Activated CD8-positive, alpha-beta T cell treated with anti-CD3 and anti-CD28 coated beads for 36 hours (primary cell): ENCODE measurements around the gene KIF3A. TPM values are rescaled to one million over a fixed set of nuclear protein-coding genes. Genes with fewer than 3 reads are reported as not detected.
A peak's percentile ranks its signal among the peaks of the same experiment; 100 is the strongest.

Source experiments
- ATAC-seq: fragments of 200-7000 bp; cut with Tn5 transposase; one replicate; pipeline ENCODE4 v1.10.0; 2021; ENCODE audit warnings: mild to moderate bottlenecking, moderate library complexity
- CTCF ChIA-PET: fragments of 350-600 bp; sonication (Branson Sonifier 250); formaldehyde crosslinking; loops from one replicate; lab custom pipeline; 2021; ENCODE audit warnings: antibody characterized with exemption; lab: Charles Lee
- POLR2A ChIA-PET: fragments of 350-600 bp; sonication (Branson Sonifier 250); formaldehyde crosslinking; loops from one replicate; lab custom pipeline; 2021; ENCODE audit warnings: antibody characterized with exemption; lab: Charles Lee
- DNase-seq: peaks from one replicate; pipeline ENCODE4 v3.0.0-alpha.2; 2020
- H3K27ac Mint-ChIP-seq: one replicate; pipeline ENCODE4 v1.8.0; 2021; ENCODE audit warnings: mild to moderate bottlenecking, mixed read lengths
- H3K27me3 Mint-ChIP-seq: one replicate; pipeline ENCODE4 v1.8.0; 2021; ENCODE audit warnings: mixed read lengths
- H3K36me3 Mint-ChIP-seq: one replicate; pipeline ENCODE4 v1.8.0; 2021; ENCODE audit warnings: low read depth, mixed read lengths
- H3K4me1 Mint-ChIP-seq: one replicate; pipeline ENCODE4 v1.8.0; 2021; ENCODE audit warnings: low read depth, mixed read lengths
- H3K4me3 Mint-ChIP-seq: one replicate; pipeline ENCODE4 v1.8.0; 2021; ENCODE audit warnings: mild to moderate bottlenecking, moderate library complexity, mixed read lengths
- H3K9me3 Mint-ChIP-seq: one replicate; pipeline ENCODE4 v1.8.0; 2021; ENCODE audit warnings: mixed read lengths
- intact Hi-C: fragments of 100-400 bp; cut with micrococcal nuclease; formaldehyde crosslinking; loops from one replicate; pipeline ENCODE4 v1.10.0; 2022
- total RNA-seq, 2 experiments: library from RNA; stranded (reverse); gene quantifications; one replicate each; pipeline ENCODE4 v1.2.3, GENCODE V29; 2021
- TF ChIP-seq, protein P1 (sequence below): fragments of 200-600 bp; IDR thresholded peaks from one replicate; pipeline ENCODE4 v1.8.0; 2022; ENCODE audit warnings: antibody characterized with exemption, mild to moderate bottlenecking

KIF3A gene
- total RNA-seq, 2 experiments from 2014 or later: 16.4 to 17.0 TPM

GRCh38 chr5:132690156-132690555 is 47.2 kb downstream of the KIF3A start:
- ChIA-PET CTCF (no interaction called here), POLR2A (interaction anchor here (0.6 kb wide), 1 partner anchor 223 kb away, joined by 3 read pairs; no protein-coding TSS in a partner anchor)
- H3K4me1 Mint-ChIP-seq: peaks cover 31% of the 10 kb centered on the region
- DNase-seq (no peak), ATAC-seq (no peak)
- peaks cover 8% of the 10 kb centered on the region for H3K36me3 Mint-ChIP-seq
- TF ChIP-seq, protein P1, sequence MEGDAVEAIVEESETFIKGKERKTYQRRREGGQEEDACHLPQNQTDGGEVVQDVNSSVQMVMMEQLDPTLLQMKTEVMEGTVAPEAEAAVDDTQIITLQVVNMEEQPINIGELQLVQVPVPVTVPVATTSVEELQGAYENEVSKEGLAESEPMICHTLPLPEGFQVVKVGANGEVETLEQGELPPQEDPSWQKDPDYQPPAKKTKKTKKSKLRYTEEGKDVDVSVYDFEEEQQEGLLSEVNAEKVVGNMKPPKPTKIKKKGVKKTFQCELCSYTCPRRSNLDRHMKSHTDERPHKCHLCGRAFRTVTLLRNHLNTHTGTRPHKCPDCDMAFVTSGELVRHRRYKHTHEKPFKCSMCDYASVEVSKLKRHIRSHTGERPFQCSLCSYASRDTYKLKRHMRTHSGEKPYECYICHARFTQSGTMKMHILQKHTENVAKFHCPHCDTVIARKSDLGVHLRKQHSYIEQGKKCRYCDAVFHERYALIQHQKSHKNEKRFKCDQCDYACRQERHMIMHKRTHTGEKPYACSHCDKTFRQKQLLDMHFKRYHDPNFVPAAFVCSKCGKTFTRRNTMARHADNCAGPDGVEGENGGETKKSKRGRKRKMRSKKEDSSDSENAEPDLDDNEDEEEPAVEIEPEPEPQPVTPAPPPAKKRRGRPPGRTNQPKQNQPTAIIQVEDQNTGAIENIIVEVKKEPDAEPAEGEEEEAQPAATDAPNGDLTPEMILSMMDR: no peak
- H3K27me3 Mint-ChIP-seq: no peaks in the 10 kb centered on the region
- no peak overlapping the region for H3K4me3 Mint-ChIP-seq
- no peaks in the 10 kb centered on the region for H3K9me3 Mint-ChIP-seq
- intact Hi-C loops: no loop called here
- H3K27ac Mint-ChIP-seq: no peak overlapping the region

DNA sequence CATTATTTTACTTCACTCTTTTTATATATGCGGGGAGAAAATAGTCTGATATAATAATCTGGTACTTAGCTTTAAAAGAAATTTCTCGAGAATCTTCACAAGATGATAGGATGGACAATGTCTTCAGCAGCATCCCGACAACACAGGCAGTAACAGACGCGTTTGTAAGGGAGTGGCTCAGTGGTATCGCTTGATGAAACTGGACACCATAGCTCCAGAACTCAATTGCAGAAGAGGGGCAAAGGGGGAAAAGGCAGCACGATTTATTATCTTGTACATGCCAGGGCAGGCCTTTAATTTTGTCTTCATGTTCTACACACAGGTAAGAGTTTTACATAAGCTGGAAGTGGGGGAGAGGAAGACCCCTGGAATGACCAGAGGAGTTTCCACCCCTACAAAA is 47.8 kb downstream of the KIF3A start:
- no peaks in the 10 kb centered on the region for H3K9me3 Mint-ChIP-seq
- TF ChIP-seq, protein P1: no peak
- no peaks in the 10 kb centered on the region for H3K27me3 Mint-ChIP-seq
- H3K27ac Mint-ChIP-seq: peak overlapping the region; percentile 23
- H3K4me3 Mint-ChIP-seq: no peak overlapping the region
- H3K4me1 Mint-ChIP-seq: peaks cover 37% of the 10 kb centered on the region
- ChIA-PET POLR2A (interaction anchor here (0.6 to 1.6 kb wide), 4 partner anchors 11 to 223 kb away, joined by 3 to 6 read pairs (median 4); no protein-coding TSS in a partner anchor), CTCF (interaction anchor here (0.8 to 1.5 kb wide), 2 partner anchors 15 to 131 kb away, joined by 3 read pairs; partner anchors contain the start of gene IL4)
- intact Hi-C loops: loop anchor here (5.0 kb wide), 1 partner anchor 47 kb away; no protein-coding TSS in a partner anchor
- ATAC-seq (no peak), DNase-seq (no peak)
- peaks cover 6% of the 10 kb centered on the region for H3K36me3 Mint-ChIP-seq

GRCh38 chr5:132688536-132689339 is 48.6 kb downstream of the KIF3A start:
- ATAC-seq: peak; percentile 49
- POLR2A ChIA-PET: interaction anchor here (0.6 to 1.6 kb wide), 7 partner anchors 10 to 596 kb away, joined by 3 to 6 read pairs (median 3); partner anchors contain the start of genes IL4 and KIF3A
- Mint-ChIP-seq H3K4me1 (peaks cover 40% of the 10 kb centered on the region), H3K36me3 (peaks cover 5% of the 10 kb centered on the region), H3K9me3 (no peaks in the 10 kb centered on the region), H3K27ac (peak overlapping the region; percentile 62), H3K4me3 (no peak overlapping the region), H3K27me3 (no peaks in the 10 kb centered on the region)
- peak; percentile 55 for DNase-seq
- TF ChIP-seq, protein P1: no peak
- intact Hi-C loops: loop anchor here (5.0 kb wide), 1 partner anchor 46 kb away; no protein-coding TSS in a partner anchor
- CTCF ChIA-PET: interaction anchor here (0.8 to 1.5 kb wide), 3 partner anchors 15 to 131 kb away, joined by 3 read pairs; partner anchors contain the start of gene IL4

DNA sequence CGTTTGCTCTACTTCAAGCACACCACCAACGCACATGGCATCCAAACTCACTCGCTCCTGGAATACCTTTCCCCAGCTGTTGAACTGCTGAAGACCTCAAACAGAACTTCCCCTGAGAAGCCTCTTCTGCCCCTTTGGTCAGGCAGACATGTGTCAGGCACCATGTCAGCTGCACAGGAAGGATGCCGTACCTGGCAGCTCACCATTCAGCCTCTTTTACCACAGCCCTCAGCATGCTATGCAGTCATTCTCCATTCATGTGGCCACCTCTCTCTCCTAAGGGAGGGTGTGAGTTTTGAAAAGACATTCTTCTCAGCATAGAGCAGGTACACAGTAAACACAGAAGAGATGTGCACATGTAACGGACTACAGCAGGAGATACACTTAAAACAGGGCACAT is 49.4 kb downstream of the KIF3A start:
- Mint-ChIP-seq H3K4me3 (no peak overlapping the region), H3K27me3 (no peaks in the 10 kb centered on the region), H3K36me3 (peaks cover 3% of the 10 kb centered on the region), H3K9me3 (no peaks in the 10 kb centered on the region), H3K27ac (peak overlapping the region; percentile 62), H3K4me1 (peaks cover 40% of the 10 kb centered on the region)
- intact Hi-C loops: loop anchor here (5.0 kb wide), 1 partner anchor 46 kb away; no protein-coding TSS in a partner anchor
- CTCF ChIA-PET: interaction anchor here (1.1 to 1.5 kb wide), 2 partner anchors 14 to 47 kb away, joined by 3 read pairs; partner anchors contain the start of gene IL4
- POLR2A ChIA-PET: interaction anchor here (1.0 to 1.6 kb wide), 5 partner anchors 9 to 50 kb away, joined by 3 to 6 read pairs (median 5); partner anchors contain the start of genes IL4 and KIF3A
- ATAC-seq (peak; percentile 80), DNase-seq (peak; percentile 71)
- TF ChIP-seq, protein P1: no peak
